HCT116 (cell line): ENCODE results near the gene RFC1. TPM values are rescaled to one million over a fixed set of nuclear protein-coding genes. Genes with fewer than 3 reads are reported as not detected.

Experiments used
- ATAC-seq: fragments of 200-7000 bp; cut with Tn5 transposase; 2 replicates; pipeline ENCODE4 v1.9.1; 2020; ENCODE audit warnings: mild to moderate bottlenecking, moderate library complexity
- BruUV-seq: library from RNA; stranded (reverse); fragments of 400-500 nt; replicated peaks from 2 replicates; lab custom pipeline; 2021; lab: Mats Ljungman, UMichigan
- CTCF ChIA-PET: fragments of 300-600 bp; sonication (Branson Sonifier 250); formaldehyde crosslinking; loops from one replicate; lab custom pipeline; 2021; ENCODE audit warnings: antibody characterized with exemption; lab: Charles Lee
- POLR2A ChIA-PET: fragments of 300-600, 350-600 bp; sonication (Branson Sonifier 250); formaldehyde crosslinking; loops from one replicate; lab custom pipeline; 2021; ENCODE audit warnings: antibody characterized with exemption; lab: Charles Lee
- RAD21 ChIA-PET, 2 experiments: fragments of 300-600 bp; sonication (Branson Sonifier 250); formaldehyde crosslinking; loops; one replicate each; lab custom pipeline; 2023; ENCODE audit warnings: low total read pairs in 2 of 2; ENCODE audit not compliant: uncharacterized antibody in 2 of 2, unreplicated experiment in 2 of 2, low non-redundant PET in 1 of 2; lab: Charles Lee
- DNase-seq: peaks from one replicate; pipeline ENCODE4 v3.0.0-alpha.2; 2010; ENCODE audit warnings: low read depth, low spot score
- H2AFZ ChIP-seq: fragments of 200-600 bp; shearing (Covaris generic), sonication (generic); 2 replicates; pipeline ENCODE4 v1.6.1; 2017; ENCODE audit warnings: low read depth, mixed run types, mixed read lengths, antibody characterized with exemption, low read length; ENCODE audit not compliant: poor library complexity, severe bottlenecking
- H3K27ac ChIP-seq: 2 replicates; pipeline ENCODE4 v1.5.1; 2012; ENCODE audit warnings: low read depth, low read length
- H3K27me3 ChIP-seq: fragments of 200-600 bp; sonication (generic); 2 replicates; pipeline ENCODE4 v1.6.1; 2016; ENCODE audit warnings: mixed run types, low read length, mixed read lengths; ENCODE audit not compliant: insufficient read depth
- H3K36me3 ChIP-seq, 2 experiments: fragments of 200-500 bp in 1 of 2; fragments of 200-600 bp in 1 of 2; sonication (Bioruptor generic) in 1 of 2; sonication (generic) in 1 of 2; 2 replicates each; pipeline versions ENCODE4 v1.5.1 to v1.6.1; 2014 to 2016; ENCODE audit warnings: low read length in 2 of 2, inconsistent platforms in 1 of 2, mixed read lengths in 1 of 2, mixed run types in 1 of 2; ENCODE audit not compliant: insufficient read depth in 2 of 2, control insufficient read depth in 1 of 2
- H3K4me1 ChIP-seq, 2 experiments: fragments of 200-600 bp in 1 of 2; sonication (generic) in 1 of 2; 2 replicates each; pipeline versions ENCODE4 v1.5.1 to v1.6.1; 2012 to 2017; ENCODE audit warnings: low read length in 2 of 2, inconsistent platforms in 1 of 2, mild to moderate bottlenecking in 1 of 2, mixed read lengths in 1 of 2, mixed run types in 1 of 2, moderate library complexity in 1 of 2; ENCODE audit not compliant: insufficient read depth in 2 of 2, control insufficient read depth in 1 of 2
- H3K4me2 ChIP-seq: fragments of 200-600 bp; sonication (generic); 2 replicates; pipeline ENCODE4 v1.6.1; 2017; ENCODE audit warnings: mixed run types, low read length, mixed read lengths
- H3K4me3 ChIP-seq, 2 experiments: fragments of 200-600 bp in 1 of 2; sonication (generic) in 1 of 2; replicated peaks in 1 of 2; 2 replicates each; pipeline ENCODE4 v1.5.1; 2011 to 2016; ENCODE audit warnings: low read length in 2 of 2, control low read depth in 1 of 2, low read depth in 1 of 2, mild to moderate bottlenecking in 1 of 2, mixed read lengths in 1 of 2, mixed run types in 1 of 2
- H3K79me2 ChIP-seq: fragments of 200-600 bp; sonication (generic); 2 replicates; pipeline ENCODE4 v1.6.1; 2017; ENCODE audit warnings: mild to moderate bottlenecking, mixed run types, low read length, moderate library complexity, mixed read lengths; ENCODE audit not compliant: insufficient read depth
- H3K9ac ChIP-seq: fragments of 200-600 bp; sonication (generic); 2 replicates; pipeline ENCODE4 v1.6.1; 2016; ENCODE audit warnings: low read length, mixed read lengths
- H3K9me2 ChIP-seq: fragments of 200-600 bp; sonication (generic), shearing (Covaris generic); 2 replicates; pipeline ENCODE4 v1.6.1; 2017; ENCODE audit warnings: mixed run types, mild to moderate bottlenecking, moderate library complexity; ENCODE audit not compliant: insufficient read depth
- H3K9me3 ChIP-seq, 2 experiments: fragments of 200-500 bp in 1 of 2; fragments of 200-600 bp in 1 of 2; sonication (Bioruptor generic) in 1 of 2; sonication (generic) in 1 of 2; 2 replicates each; pipeline ENCODE4 v1.6.1; 2014 to 2017; ENCODE audit warnings: low read length in 2 of 2, mixed read lengths in 2 of 2, inconsistent platforms in 1 of 2, low read depth in 1 of 2, mild to moderate bottlenecking in 1 of 2, mixed run types in 1 of 2, moderate library complexity in 1 of 2; ENCODE audit not compliant: control insufficient read depth in 1 of 2, insufficient read depth in 1 of 2
- H4K20me1 ChIP-seq: fragments of 200-600 bp; sonication (generic), shearing (Covaris generic); 2 replicates; pipeline ENCODE4 v1.6.1; 2017; ENCODE audit warnings: mixed run types, mild to moderate bottlenecking, moderate library complexity; ENCODE audit not compliant: insufficient read depth
- EGR1 ChIP-seq: IDR thresholded peaks from 2 replicates; pipeline ENCODE4 v1.6.1; 2012; ENCODE audit warnings: low read depth
- EZH2 ChIP-seq: fragments of 200-600 bp; sonication (generic); IDR thresholded peaks from 2 replicates; pipeline ENCODE4 v1.6.1; 2017; ENCODE audit warnings: antibody characterized with exemption, mixed run types
- EZH2phosphoT487 ChIP-seq: fragments of 200-600 bp; IDR thresholded peaks from 2 replicates; pipeline ENCODE4 v1.6.1; 2018; ENCODE audit warnings: antibody characterized with exemption, borderline replicate concordance
- FOSL1 ChIP-seq: IDR thresholded peaks from 2 replicates; pipeline ENCODE4 v1.6.1; 2012; ENCODE audit warnings: low read depth
- JUND ChIP-seq: IDR thresholded peaks from 2 replicates; pipeline ENCODE4 v1.6.1; 2012
- MAX ChIP-seq: IDR thresholded peaks from 2 replicates; pipeline ENCODE4 v1.6.1; 2012
- POLR2A ChIP-seq: IDR thresholded peaks from 2 replicates; pipeline ENCODE4 v1.7.0; 2011; ENCODE audit warnings: borderline replicate concordance; ENCODE audit not compliant: insufficient read depth, insufficient read length; ENCODE audit errors: extremely low read depth
- POLR2AphosphoS5 ChIP-seq: IDR thresholded peaks from 2 replicates; pipeline ENCODE4 v1.6.1; 2011; ENCODE audit warnings: mild to moderate bottlenecking, low read depth, low read length, moderate library complexity
- RAD21 ChIP-seq: IDR thresholded peaks from 2 replicates; pipeline ENCODE4 v1.6.1; 2012; ENCODE audit warnings: low read depth, mild to moderate bottlenecking
- SIN3A ChIP-seq: IDR thresholded peaks from 2 replicates; pipeline ENCODE4 v1.6.1; 2012; ENCODE audit warnings: low read depth
- SRF ChIP-seq: IDR thresholded peaks from 2 replicates; pipeline ENCODE4 v1.6.1; 2012; ENCODE audit warnings: low read depth
- TCF7L2 ChIP-seq: IDR thresholded peaks from 2 replicates; pipeline ENCODE4 v1.7.0; 2011; ENCODE audit warnings: borderline replicate concordance, inconsistent platforms; ENCODE audit not compliant: insufficient read depth, insufficient read length; ENCODE audit errors: extremely low read depth
- ZFX ChIP-seq: fragments of 450-650 bp; IDR thresholded peaks from 2 replicates; pipeline ENCODE4 v1.6.1; 2017
- ZNF274 ChIP-seq: fragments of 200-500 bp; sonication (Bioruptor generic); IDR thresholded peaks from 2 replicates; pipeline ENCODE4 v1.6.1; 2014; ENCODE audit warnings: mild to moderate bottlenecking, low read depth, low read length, inconsistent platforms
- intact Hi-C: fragments of 100-400 bp; cut with micrococcal nuclease; formaldehyde crosslinking; loops from 2 replicates; pipeline ENCODE4 v1.10.0; 2022
- total RNA-seq: library from RNA; stranded (reverse); gene quantifications from one replicate; pipeline ENCODE4 v1.2.1, GENCODE V29; 2021; ENCODE audit not compliant: unreplicated experiment
- TF ChIP-seq, protein P1 (sequence below), 3 experiments: fragments of 200-600 bp in 1 of 3; sonication (generic) in 1 of 3; IDR thresholded peaks in 2 of 3; conservative IDR thresholded peaks in 1 of 3; 2 replicates each; pipeline ENCODE4 v1.5.1; 2012 to 2017; ENCODE audit warnings: low read depth in 2 of 3, low read length in 2 of 3, antibody characterized with exemption in 1 of 3, borderline replicate concordance in 1 of 3, control low read depth in 1 of 3, mild to moderate bottlenecking in 1 of 3, mixed read lengths in 1 of 3, mixed run types in 1 of 3, moderate library complexity in 1 of 3; ENCODE audit not compliant: insufficient read depth in 1 of 3
- TF ChIP-seq, protein P2 (sequence below): IDR thresholded peaks from 2 replicates; pipeline ENCODE4 v1.6.1; 2012; ENCODE audit warnings: low read depth
- TF ChIP-seq, protein P3 (sequence below): IDR thresholded peaks from 2 replicates; pipeline ENCODE4 v1.6.1; 2012

The RFC1 gene
- total RNA-seq, 1 experiment from 2014 or later: 52.3 TPM

GRCh38 chr4:39243462-39243861 is 122.7 kb downstream of the RFC1 start:
- Histone ChIP-seq H3K9ac (no peak overlapping the region), H2AFZ (no peak overlapping the region), H3K36me3 (no peaks in the 10 kb centered on the region), H3K27ac (no peak overlapping the region), H3K4me2 (no peak overlapping the region), H3K9me2 (no peaks in the 10 kb centered on the region), H3K4me1 (no peaks in the 10 kb centered on the region), H3K79me2 (no peaks in the 10 kb centered on the region), H3K27me3 (no peaks in the 10 kb centered on the region), H3K4me3 (no peak overlapping the region), H3K9me3 (no peaks in the 10 kb centered on the region), H4K20me1 (no peaks in the 10 kb centered on the region)
- intact Hi-C loops: no loop called here
- DNase-seq (no peak), ATAC-seq (no peak)
- no TSS peak for BruUV-seq
- POLR2A ChIA-PET: no interaction called here
- RAD21 ChIA-PET: no interaction called here
- TF ChIP-seq MAX: no peak
- TF ChIP-seq, protein P1, sequence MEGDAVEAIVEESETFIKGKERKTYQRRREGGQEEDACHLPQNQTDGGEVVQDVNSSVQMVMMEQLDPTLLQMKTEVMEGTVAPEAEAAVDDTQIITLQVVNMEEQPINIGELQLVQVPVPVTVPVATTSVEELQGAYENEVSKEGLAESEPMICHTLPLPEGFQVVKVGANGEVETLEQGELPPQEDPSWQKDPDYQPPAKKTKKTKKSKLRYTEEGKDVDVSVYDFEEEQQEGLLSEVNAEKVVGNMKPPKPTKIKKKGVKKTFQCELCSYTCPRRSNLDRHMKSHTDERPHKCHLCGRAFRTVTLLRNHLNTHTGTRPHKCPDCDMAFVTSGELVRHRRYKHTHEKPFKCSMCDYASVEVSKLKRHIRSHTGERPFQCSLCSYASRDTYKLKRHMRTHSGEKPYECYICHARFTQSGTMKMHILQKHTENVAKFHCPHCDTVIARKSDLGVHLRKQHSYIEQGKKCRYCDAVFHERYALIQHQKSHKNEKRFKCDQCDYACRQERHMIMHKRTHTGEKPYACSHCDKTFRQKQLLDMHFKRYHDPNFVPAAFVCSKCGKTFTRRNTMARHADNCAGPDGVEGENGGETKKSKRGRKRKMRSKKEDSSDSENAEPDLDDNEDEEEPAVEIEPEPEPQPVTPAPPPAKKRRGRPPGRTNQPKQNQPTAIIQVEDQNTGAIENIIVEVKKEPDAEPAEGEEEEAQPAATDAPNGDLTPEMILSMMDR (IDR thresholded peaks at IDR 0.05 in 2 of 3, conservative IDR thresholded peaks at IDR 0.05 in 1 of 3; ENCODE audit: borderline replicate concordance in 1 of 3, insufficient read depth in 1 of 3, low read depth in 2 of 3, low read length in 2 of 3): no peak
- no peak for TF ChIP-seq JUND
- no peak for TF ChIP-seq EZH2
- no peak for TF ChIP-seq SRF
- no peak for TF ChIP-seq FOSL1
- TF ChIP-seq, protein P2, sequence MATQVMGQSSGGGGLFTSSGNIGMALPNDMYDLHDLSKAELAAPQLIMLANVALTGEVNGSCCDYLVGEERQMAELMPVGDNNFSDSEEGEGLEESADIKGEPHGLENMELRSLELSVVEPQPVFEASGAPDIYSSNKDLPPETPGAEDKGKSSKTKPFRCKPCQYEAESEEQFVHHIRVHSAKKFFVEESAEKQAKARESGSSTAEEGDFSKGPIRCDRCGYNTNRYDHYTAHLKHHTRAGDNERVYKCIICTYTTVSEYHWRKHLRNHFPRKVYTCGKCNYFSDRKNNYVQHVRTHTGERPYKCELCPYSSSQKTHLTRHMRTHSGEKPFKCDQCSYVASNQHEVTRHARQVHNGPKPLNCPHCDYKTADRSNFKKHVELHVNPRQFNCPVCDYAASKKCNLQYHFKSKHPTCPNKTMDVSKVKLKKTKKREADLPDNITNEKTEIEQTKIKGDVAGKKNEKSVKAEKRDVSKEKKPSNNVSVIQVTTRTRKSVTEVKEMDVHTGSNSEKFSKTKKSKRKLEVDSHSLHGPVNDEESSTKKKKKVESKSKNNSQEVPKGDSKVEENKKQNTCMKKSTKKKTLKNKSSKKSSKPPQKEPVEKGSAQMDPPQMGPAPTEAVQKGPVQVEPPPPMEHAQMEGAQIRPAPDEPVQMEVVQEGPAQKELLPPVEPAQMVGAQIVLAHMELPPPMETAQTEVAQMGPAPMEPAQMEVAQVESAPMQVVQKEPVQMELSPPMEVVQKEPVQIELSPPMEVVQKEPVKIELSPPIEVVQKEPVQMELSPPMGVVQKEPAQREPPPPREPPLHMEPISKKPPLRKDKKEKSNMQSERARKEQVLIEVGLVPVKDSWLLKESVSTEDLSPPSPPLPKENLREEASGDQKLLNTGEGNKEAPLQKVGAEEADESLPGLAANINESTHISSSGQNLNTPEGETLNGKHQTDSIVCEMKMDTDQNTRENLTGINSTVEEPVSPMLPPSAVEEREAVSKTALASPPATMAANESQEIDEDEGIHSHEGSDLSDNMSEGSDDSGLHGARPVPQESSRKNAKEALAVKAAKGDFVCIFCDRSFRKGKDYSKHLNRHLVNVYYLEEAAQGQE: no peak
- no peak for TF ChIP-seq POLR2A
- no peak for TF ChIP-seq RAD21
- TF ChIP-seq, protein P3, sequence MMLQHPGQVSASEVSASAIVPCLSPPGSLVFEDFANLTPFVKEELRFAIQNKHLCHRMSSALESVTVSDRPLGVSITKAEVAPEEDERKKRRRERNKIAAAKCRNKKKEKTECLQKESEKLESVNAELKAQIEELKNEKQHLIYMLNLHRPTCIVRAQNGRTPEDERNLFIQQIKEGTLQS: no peak
- no peak for TF ChIP-seq EGR1
- no peak for TF ChIP-seq TCF7L2
- no peak for TF ChIP-seq ZFX
- TF ChIP-seq POLR2AphosphoS5: no peak
- TF ChIP-seq ZNF274: no peak
- TF ChIP-seq SIN3A: no peak
- TF ChIP-seq EZH2phosphoT487: no peak
- CTCF ChIA-PET: no interaction called here
